H1 (cell line): ENCODE data around the gene NMT2. TPM values are rescaled to one million over a fixed set of nuclear protein-coding genes. Genes with fewer than 3 reads are reported as not detected.

ENCODE experiments used
- CTCF ChIA-PET: fragments of 300-600 bp; sonication (Branson Sonifier 250); formaldehyde crosslinking; loops from one replicate; lab custom pipeline; 2021; ENCODE audit not compliant: partially characterized antibody; lab: Charles Lee
- POLR2A ChIA-PET: fragments of 300-600 bp; sonication (Branson Sonifier 250); formaldehyde crosslinking; loops from one replicate; lab custom pipeline; 2021; ENCODE audit warnings: inconsistent platforms; ENCODE audit not compliant: partially characterized antibody; lab: Charles Lee
- DNase-seq, 2 experiments: peaks; one replicate each; pipeline versions ENCODE4 v3.0.0 to v3.0.0-alpha.2; 2010 to 2022; ENCODE audit warnings: low spot score in 2 of 2, low read depth in 1 of 2, mixed read lengths in 1 of 2
- FAIRE-seq: peaks from 2 replicates; lab custom pipeline; 2011; peaks lifted over from hg19 to GRCh38; lab: Jason Lieb, UNC
- H2AFZ ChIP-seq: 2 replicates; pipeline ENCODE4 v1.8.1; 2012; ENCODE audit warnings: low read length, inconsistent platforms
- H2AK5ac ChIP-seq: 2 replicates; pipeline ENCODE4 v1.6.1; 2013; ENCODE audit warnings: low read depth, low read length
- H2BK120ac ChIP-seq: replicated peaks from 2 replicates; pipeline ENCODE3; 2013; ENCODE audit warnings: low read depth, low read length, inconsistent platforms
- H2BK12ac ChIP-seq: 2 replicates; pipeline ENCODE4 v1.6.1; 2013; ENCODE audit warnings: low read depth, low read length
- H2BK15ac ChIP-seq: 2 replicates; pipeline ENCODE4 v1.6.1; 2013; ENCODE audit warnings: low read length
- H2BK20ac ChIP-seq: 2 replicates; pipeline ENCODE4 v1.6.1; 2013; ENCODE audit warnings: low read length
- H2BK5ac ChIP-seq: 2 replicates; pipeline ENCODE4 v1.6.1; 2013; ENCODE audit warnings: low read depth, low read length
- H3K14ac ChIP-seq: 2 replicates; pipeline ENCODE4 v1.6.1; 2013; ENCODE audit warnings: inconsistent platforms; ENCODE audit not compliant: insufficient read length
- H3K18ac ChIP-seq: 2 replicates; pipeline ENCODE4 v1.6.1; 2013; ENCODE audit warnings: low read length; ENCODE audit errors: extremely low read depth
- H3K23ac ChIP-seq: 2 replicates; pipeline ENCODE4 v1.6.1; 2013; ENCODE audit warnings: inconsistent platforms; ENCODE audit not compliant: insufficient read length
- H3K23me2 ChIP-seq: 2 replicates; pipeline ENCODE4 v1.6.1; 2013; ENCODE audit warnings: low read depth, low read length
- H3K27ac ChIP-seq: 2 replicates; pipeline ENCODE4 v1.6.1; 2011; ENCODE audit warnings: low read depth, low read length, inconsistent platforms
- H3K27me3 ChIP-seq, 4 experiments: replicated peaks in 1 of 4; 1 replicate in 1 of 4; 2 replicates in 3 of 4; pipeline versions ENCODE4 v1.6.1 to v1.8.1; 2011 to 2013; ENCODE audit warnings: low read length in 3 of 4, mild to moderate bottlenecking in 3 of 4, inconsistent platforms in 2 of 4, mixed read lengths in 2 of 4, moderate library complexity in 1 of 4; ENCODE audit not compliant: control insufficient read depth in 3 of 4, insufficient read depth in 3 of 4; ENCODE audit errors: extremely low read depth in 1 of 4
- H3K36me3 ChIP-seq, 4 experiments: 2 replicates each; pipeline versions ENCODE4 v1.6.1 to v1.8.1; 2011 to 2013; ENCODE audit warnings: mild to moderate bottlenecking in 4 of 4, low read length in 3 of 4, moderate library complexity in 2 of 4, control low read depth in 1 of 4, inconsistent platforms in 1 of 4; ENCODE audit not compliant: insufficient read depth in 4 of 4, control insufficient read depth in 2 of 4
- H3K4ac ChIP-seq: replicated peaks from 2 replicates; pipeline ENCODE3; 2013; ENCODE audit warnings: low read length, low read depth, mixed read lengths, inconsistent platforms; ENCODE audit not compliant: insufficient read length
- H3K4me1 ChIP-seq, 4 experiments: replicated peaks in 1 of 4; 1 replicate in 1 of 4; 2 replicates in 3 of 4; pipeline versions ENCODE4 v1.6.1 to v1.8.1; 2011 to 2013; ENCODE audit warnings: low read length in 3 of 4, inconsistent platforms in 2 of 4, mixed read lengths in 1 of 4; ENCODE audit not compliant: insufficient read depth in 4 of 4, control insufficient read depth in 3 of 4
- H3K4me2 ChIP-seq, 2 experiments: 2 replicates each; pipeline versions ENCODE4 v1.6.1 to v1.8.1; 2011 to 2013; ENCODE audit warnings: low read depth in 2 of 2, low read length in 2 of 2, control low read depth in 1 of 2, inconsistent platforms in 1 of 2, mild to moderate bottlenecking in 1 of 2; ENCODE audit not compliant: insufficient read depth in 1 of 2
- H3K4me3 ChIP-seq, 4 experiments: fragments of 200-600, 300-600 bp in 1 of 4; sonication (generic), shearing (Covaris generic), sonication (Bioruptor Twin) in 1 of 4; 2 replicates each; pipeline versions ENCODE4 v1.5.1 to v1.8.1; 2011 to 2016; ENCODE audit warnings: low read length in 4 of 4, low read depth in 3 of 4, control low read depth in 2 of 4, inconsistent platforms in 2 of 4, mild to moderate bottlenecking in 2 of 4, mixed read lengths in 1 of 4, moderate library complexity in 1 of 4; ENCODE audit not compliant: insufficient read depth in 2 of 4; ENCODE audit errors: extremely low read depth in 1 of 4
- H3K56ac ChIP-seq: replicated peaks from 2 replicates; pipeline ENCODE3; 2013; ENCODE audit warnings: low read depth, mild to moderate bottlenecking, mixed read lengths, low read length, inconsistent platforms; ENCODE audit not compliant: insufficient read length
- H3K79me1 ChIP-seq: 2 replicates; pipeline ENCODE4 v1.6.1; 2013; ENCODE audit warnings: low read depth, low read length, control low read depth
- H3K79me2 ChIP-seq, 2 experiments: 2 replicates each; pipeline versions ENCODE4 v1.6.1 to v1.8.1; 2012 to 2013; ENCODE audit warnings: low read length in 2 of 2, mild to moderate bottlenecking in 2 of 2, inconsistent platforms in 1 of 2; ENCODE audit not compliant: insufficient read depth in 2 of 2, control insufficient read depth in 1 of 2
- H3K9ac ChIP-seq, 4 experiments: replicated peaks in 1 of 4; 1 replicate in 1 of 4; 2 replicates in 3 of 4; pipeline versions ENCODE4 v1.6.1 to v1.8.1; 2011 to 2013; ENCODE audit warnings: low read depth in 3 of 4, low read length in 3 of 4, control low read depth in 2 of 4, mild to moderate bottlenecking in 2 of 4, moderate library complexity in 2 of 4, inconsistent platforms in 1 of 4; ENCODE audit errors: extremely low read depth in 1 of 4
- H3K9me3 ChIP-seq, 2 experiments: 2 replicates each; pipeline versions ENCODE4 v1.6.1 to v1.8.1; 2012 to 2013; ENCODE audit warnings: mild to moderate bottlenecking in 2 of 2, moderate library complexity in 2 of 2, control low read depth in 1 of 2, inconsistent platforms in 1 of 2, low read depth in 1 of 2, low read length in 1 of 2, mixed read lengths in 1 of 2; ENCODE audit not compliant: insufficient read depth in 2 of 2
- H4K20me1 ChIP-seq, 2 experiments: replicated peaks in 1 of 2; 2 replicates each; pipeline versions ENCODE3 to v1.8.1; 2011 to 2013; ENCODE audit warnings: inconsistent platforms in 2 of 2, low read length in 2 of 2, mild to moderate bottlenecking in 1 of 2; ENCODE audit not compliant: insufficient read depth in 2 of 2, control insufficient read depth in 1 of 2
- H4K5ac ChIP-seq: 2 replicates; pipeline ENCODE4 v1.6.1; 2013; ENCODE audit warnings: low read length, low read depth, mixed read lengths, inconsistent platforms; ENCODE audit not compliant: insufficient read length
- H4K8ac ChIP-seq: 2 replicates; pipeline ENCODE4 v1.8.0; 2013; ENCODE audit warnings: mild to moderate bottlenecking, moderate library complexity, low read length, inconsistent platforms; ENCODE audit not compliant: insufficient read depth; ENCODE audit errors: extremely low read depth
- H4K91ac ChIP-seq: replicated peaks from 2 replicates; pipeline ENCODE3; 2013; ENCODE audit warnings: low read length, mixed read lengths, inconsistent platforms; ENCODE audit not compliant: insufficient read length
- BCL11A ChIP-seq, 2 experiments: IDR thresholded peaks; one replicate each; pipeline ENCODE4 v1.6.1; 2011; ENCODE audit warnings: low read depth in 2 of 2, low read length in 2 of 2, mild to moderate bottlenecking in 2 of 2
- CEBPB ChIP-seq: IDR thresholded peaks from 2 replicates; pipeline ENCODE4 v1.6.1; 2012; ENCODE audit warnings: low read depth, low read length
- CTBP2 ChIP-seq: IDR thresholded peaks from 2 replicates; pipeline ENCODE4 v1.7.0; 2011; ENCODE audit warnings: borderline replicate concordance, mild to moderate bottlenecking, moderate library complexity, mixed read lengths, low read length; ENCODE audit not compliant: insufficient read depth, insufficient read length
- KDM4A ChIP-seq: IDR thresholded peaks from one replicate; pipeline ENCODE4 v1.7.1; 2012; ENCODE audit warnings: low read depth, mild to moderate bottlenecking, moderate library complexity, low read length, inconsistent platforms; ENCODE audit not compliant: severe bottlenecking
- SIN3A ChIP-seq, 2 experiments: IDR thresholded peaks in 1 of 2; conservative IDR thresholded peaks in 1 of 2; 2 replicates each; pipeline ENCODE4 v1.6.1; 2011 to 2012; ENCODE audit warnings: low read length in 2 of 2, improper control_type of control experiment in 1 of 2, low read depth in 1 of 2, mild to moderate bottlenecking in 1 of 2
- SIX5 ChIP-seq: IDR thresholded peaks from 2 replicates; pipeline ENCODE4 v1.6.1; 2011; ENCODE audit warnings: mild to moderate bottlenecking, low read depth, low read length
- TCF12 ChIP-seq: IDR thresholded peaks from 2 replicates; pipeline ENCODE4 v1.6.1; 2011; ENCODE audit warnings: low read depth, mild to moderate bottlenecking, low read length
- WGBS, 2 experiments: shearing (Covaris generic) in 1 of 2; methylation state at CpG; one replicate each; pipeline versions ENCODE4 v1.1.6 to v1.1.7; 2013 to 2015; ENCODE audit warnings: low lambda C conversion rate in 2 of 2, mixed read lengths in 2 of 2, inconsistent platforms in 1 of 2, low coverage in 1 of 2, missing lambda C conversion rate in 1 of 2; ENCODE audit not compliant: insufficient replicate concordance in 2 of 2, insufficient coverage in 1 of 2, insufficient read length in 1 of 2; ENCODE audit errors: extremely low coverage in 1 of 2, missing lambda C conversion rate in 1 of 2; 5-methylcytosine and 5-hydroxymethylcytosine counted together
- polyA plus RNA-seq, 7 experiments: library from polyadenylated mRNA; depleted of rRNA in 3 of 7; stranded (reverse) in 5 of 7; unstranded in 2 of 7; fragments of >200 nt in 5 of 7; fragments of 200-250 nt in 2 of 7; gene quantifications; 1 replicate in 5 of 7; 2 replicates in 1 of 7; 4 replicates in 1 of 7; pipeline versions ENCODE4 v1.2.1 to v1.2.3, GENCODE V29; 2011 to 2013; ENCODE audit warnings: missing spikeins in 2 of 7, mixed read lengths in 2 of 7
- total RNA-seq: library from RNA; stranded (reverse); fragmentation: NEBNext Ultra II Directional; extraction: Animal tissue kit (Norgen Biotek cat#: 25700); gene quantifications from 2 replicates; pipeline ENCODE4 v1.2.1, GENCODE V29; 2021
- TF ChIP-seq, protein P1 (sequence below): IDR thresholded peaks from 2 replicates; pipeline ENCODE4 v1.6.1; 2012; ENCODE audit warnings: inconsistent platforms
- TF ChIP-seq, protein P2 (sequence below): IDR thresholded peaks from 2 replicates; pipeline ENCODE4 v1.6.1; 2012; ENCODE audit warnings: low read length, inconsistent platforms
- TF ChIP-seq, protein P3 (sequence below): IDR thresholded peaks from 2 replicates; pipeline ENCODE4 v1.6.1; 2011; ENCODE audit warnings: low read depth, mild to moderate bottlenecking, low read length; ENCODE audit not compliant: insufficient read depth

NMT2 gene
- total and polyA plus RNA-seq, 2 of the 8 experiments (the other 6 are each of a cell fraction or from before 2014, with no cell fraction given): 4.4 to 15.4 TPM

DNA sequence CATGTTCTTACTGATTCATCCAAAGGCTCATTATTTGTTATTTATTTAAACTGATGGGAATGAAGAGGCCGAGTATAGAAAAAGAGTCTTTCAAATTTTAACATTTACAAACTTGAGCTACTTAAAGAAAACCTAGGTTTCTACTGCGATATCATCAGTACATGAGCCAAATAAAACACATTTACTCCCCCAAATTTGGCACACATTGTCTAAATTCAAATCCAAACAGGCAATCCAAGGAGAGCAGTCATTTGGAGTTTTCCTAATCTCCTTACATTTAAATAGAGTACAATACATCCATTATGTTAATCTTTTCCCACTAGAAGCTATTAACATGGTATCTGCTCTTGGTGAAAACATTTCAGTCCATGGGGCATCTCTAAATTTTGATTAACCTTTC is 2.2 kb downstream of the NMT2 start:
- Histone ChIP-seq H3K9me3 (no peaks in the 10 kb centered on the region), H4K20me1 (no peaks in the 10 kb centered on the region), H3K4me3 (peak overlapping the region in 1 of 4 experiments; percentile 97; a peak in 2 of 8 replicates), H3K18ac (no peak overlapping the region), H4K8ac (no peak overlapping the region), H3K23ac (no peak overlapping the region), H3K23me2 (peaks cover 5% of the 10 kb centered on the region; the same call in 1 of the 2 replicates), H2BK20ac (no peak overlapping the region), H2BK12ac (no peak overlapping the region), H3K9ac (no peak overlapping the region), H2BK5ac (no peak overlapping the region), H3K36me3 (no peaks in the 10 kb centered on the region), H2AFZ (no peak overlapping the region), H2BK120ac (no peak overlapping the region), H3K79me1 (no peaks in the 10 kb centered on the region), H4K91ac (no peak overlapping the region), H2AK5ac (no peak overlapping the region), H3K4me1 (peaks cover 0 to 5% (median 3%) of the 10 kb centered on the region in 4 experiments; a peak in 3 of 7 replicates), H3K4me2 (peak overlapping the region; percentile 9 to 90; a peak in 1 of 4 replicates), H2BK15ac (no peak overlapping the region), H3K79me2 (peaks cover 0 to 15% of the 10 kb centered on the region in 2 experiments; a peak in 2 of 4 replicates), H3K27ac (no peak overlapping the region), H4K5ac (no peak overlapping the region), H3K56ac (no peak overlapping the region), H3K14ac (no peak overlapping the region), H3K4ac (no peak overlapping the region), H3K27me3 (no peaks in the 10 kb centered on the region; a peak in 2 of 7 replicates)
- ChIA-PET POLR2A (interaction anchor here (0.5 to 1.9 kb wide), 5 partner anchors 8 to 85 kb away, joined by 3 to 6 read pairs (median 4); no protein-coding TSS in a partner anchor), CTCF (interaction anchor here (1.2 to 1.6 kb wide), 2 partner anchors 13 to 20 kb away, joined by 3 to 4 read pairs; no protein-coding TSS in a partner anchor)
- WGBS, 2 experiments: 81% methylated on average over 2 of the region's 2 CpGs; no CpG with 5 or more reads in 1 of the 2 experiments
- DNase-seq: no peak
- TF ChIP-seq, protein P1, sequence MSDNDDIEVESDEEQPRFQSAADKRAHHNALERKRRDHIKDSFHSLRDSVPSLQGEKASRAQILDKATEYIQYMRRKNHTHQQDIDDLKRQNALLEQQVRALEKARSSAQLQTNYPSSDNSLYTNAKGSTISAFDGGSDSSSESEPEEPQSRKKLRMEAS: no peak
- no peak for TF ChIP-seq SIN3A (conservative IDR thresholded peaks at IDR 0.05 in 1 of 2, IDR thresholded peaks at IDR 0.05 in 1 of 2; ENCODE audit: low read depth in 1 of 2, low read length in 2 of 2)
- no peak for TF ChIP-seq SIX5
- no peak for TF ChIP-seq KDM4A
- TF ChIP-seq BCL11A (IDR thresholded peaks at IDR 0.05; ENCODE audit: low read depth in 2 of 2, low read length in 2 of 2): no peak
- TF ChIP-seq, protein P2, sequence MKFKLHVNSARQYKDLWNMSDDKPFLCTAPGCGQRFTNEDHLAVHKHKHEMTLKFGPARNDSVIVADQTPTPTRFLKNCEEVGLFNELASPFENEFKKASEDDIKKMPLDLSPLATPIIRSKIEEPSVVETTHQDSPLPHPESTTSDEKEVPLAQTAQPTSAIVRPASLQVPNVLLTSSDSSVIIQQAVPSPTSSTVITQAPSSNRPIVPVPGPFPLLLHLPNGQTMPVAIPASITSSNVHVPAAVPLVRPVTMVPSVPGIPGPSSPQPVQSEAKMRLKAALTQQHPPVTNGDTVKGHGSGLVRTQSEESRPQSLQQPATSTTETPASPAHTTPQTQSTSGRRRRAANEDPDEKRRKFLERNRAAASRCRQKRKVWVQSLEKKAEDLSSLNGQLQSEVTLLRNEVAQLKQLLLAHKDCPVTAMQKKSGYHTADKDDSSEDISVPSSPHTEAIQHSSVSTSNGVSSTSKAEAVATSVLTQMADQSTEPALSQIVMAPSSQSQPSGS: no peak
- TF ChIP-seq TCF12: no peak
- no peak for TF ChIP-seq CEBPB
- no peak for TF ChIP-seq CTBP2
- TF ChIP-seq, protein P3, sequence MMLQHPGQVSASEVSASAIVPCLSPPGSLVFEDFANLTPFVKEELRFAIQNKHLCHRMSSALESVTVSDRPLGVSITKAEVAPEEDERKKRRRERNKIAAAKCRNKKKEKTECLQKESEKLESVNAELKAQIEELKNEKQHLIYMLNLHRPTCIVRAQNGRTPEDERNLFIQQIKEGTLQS: no peak
- FAIRE-seq: no peak
